GM06990 (cell line): Measurements from ENCODE around the gene STARD3.
A peak's percentile ranks its signal among the peaks of the same experiment; 100 is the strongest.

Experiments used
- DNase-seq: peaks from one replicate; pipeline ENCODE4 v3.0.0-alpha.2; 2011; ENCODE audit not compliant: insufficient read length; ENCODE audit errors: extremely low read depth
- H3K27me3 ChIP-seq: replicated peaks from 2 replicates; pipeline ENCODE4 v1.6.0; 2011; ENCODE audit warnings: low read length; ENCODE audit not compliant: control insufficient read depth, insufficient read depth
- H3K36me3 ChIP-seq: 2 replicates; pipeline ENCODE4 v1.5.1; 2011; ENCODE audit warnings: low read length; ENCODE audit not compliant: control insufficient read depth, insufficient read depth
- H3K4me3 ChIP-seq: replicated peaks from 2 replicates; pipeline ENCODE4 v1.5.1; 2011; ENCODE audit warnings: low read depth, mild to moderate bottlenecking, control low read depth, low read length
- TF ChIP-seq, protein P1 (sequence below): IDR thresholded peaks from 2 replicates; pipeline ENCODE4 v1.5.1; 2011; ENCODE audit warnings: low read length, control low read depth, mild to moderate bottlenecking, inconsistent platforms; ENCODE audit not compliant: insufficient read depth, poor library complexity, severe bottlenecking

Gene STARD3

DNA sequence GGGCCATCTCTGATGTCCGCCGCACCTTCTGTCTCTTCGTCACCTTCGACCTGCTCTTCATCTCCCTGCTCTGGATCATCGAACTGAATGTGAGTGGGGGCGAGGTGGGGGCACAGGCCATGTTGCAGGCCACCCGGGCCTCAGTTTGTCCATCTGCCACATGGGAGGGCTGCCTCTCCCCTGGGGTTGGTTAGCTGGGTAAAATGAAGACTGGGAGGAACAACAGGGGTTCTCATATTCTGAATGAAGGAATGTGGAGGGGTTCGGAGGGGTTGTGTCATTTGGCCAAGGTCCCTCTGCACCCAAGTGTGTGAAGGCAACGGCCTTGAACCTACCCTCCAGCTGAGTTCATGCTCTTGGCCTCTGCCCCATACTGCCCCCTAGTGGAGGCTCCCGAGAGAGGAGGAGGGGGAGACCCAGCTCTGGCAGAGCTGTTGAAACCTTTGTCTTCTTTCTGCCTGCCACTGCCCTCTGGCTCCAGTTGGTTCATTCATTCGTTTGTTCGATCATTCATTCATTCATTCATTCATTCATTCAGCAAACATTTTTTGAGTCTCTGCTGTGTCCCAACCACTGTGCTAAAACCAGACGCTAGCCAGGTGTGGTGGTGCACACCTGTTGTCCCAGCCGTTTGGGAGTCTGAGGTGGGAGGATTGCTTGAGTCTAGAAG is 16.9 kb downstream of the STARD3 start:
- TF ChIP-seq, protein P1, sequence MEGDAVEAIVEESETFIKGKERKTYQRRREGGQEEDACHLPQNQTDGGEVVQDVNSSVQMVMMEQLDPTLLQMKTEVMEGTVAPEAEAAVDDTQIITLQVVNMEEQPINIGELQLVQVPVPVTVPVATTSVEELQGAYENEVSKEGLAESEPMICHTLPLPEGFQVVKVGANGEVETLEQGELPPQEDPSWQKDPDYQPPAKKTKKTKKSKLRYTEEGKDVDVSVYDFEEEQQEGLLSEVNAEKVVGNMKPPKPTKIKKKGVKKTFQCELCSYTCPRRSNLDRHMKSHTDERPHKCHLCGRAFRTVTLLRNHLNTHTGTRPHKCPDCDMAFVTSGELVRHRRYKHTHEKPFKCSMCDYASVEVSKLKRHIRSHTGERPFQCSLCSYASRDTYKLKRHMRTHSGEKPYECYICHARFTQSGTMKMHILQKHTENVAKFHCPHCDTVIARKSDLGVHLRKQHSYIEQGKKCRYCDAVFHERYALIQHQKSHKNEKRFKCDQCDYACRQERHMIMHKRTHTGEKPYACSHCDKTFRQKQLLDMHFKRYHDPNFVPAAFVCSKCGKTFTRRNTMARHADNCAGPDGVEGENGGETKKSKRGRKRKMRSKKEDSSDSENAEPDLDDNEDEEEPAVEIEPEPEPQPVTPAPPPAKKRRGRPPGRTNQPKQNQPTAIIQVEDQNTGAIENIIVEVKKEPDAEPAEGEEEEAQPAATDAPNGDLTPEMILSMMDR = peak; percentile 97
- DNase-seq = no peak
- peaks cover 17% of the 10 kb centered on the region for H3K36me3 ChIP-seq
- no peaks in the 10 kb centered on the region for H3K27me3 ChIP-seq
- no peak overlapping the region for H3K4me3 ChIP-seq

DNA sequence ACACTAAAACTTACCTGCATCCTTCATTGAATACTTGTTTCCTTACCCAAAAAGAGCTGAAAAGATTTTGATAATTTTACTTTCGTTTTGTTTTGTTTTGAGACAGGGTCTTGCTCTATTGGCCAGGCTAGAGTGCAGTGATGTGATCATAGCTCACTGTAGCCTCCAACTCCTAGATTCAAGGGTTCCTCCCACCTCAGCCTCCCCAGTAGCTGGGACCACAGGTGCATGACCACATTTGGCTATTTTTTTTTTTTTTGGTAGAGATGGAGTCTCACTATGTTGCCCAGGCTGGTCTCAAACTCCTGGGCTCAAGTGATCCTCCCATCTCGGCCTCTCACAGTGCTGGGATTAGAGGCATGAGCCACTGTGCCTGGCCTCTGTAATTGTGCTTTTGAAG is 18.2 kb downstream of the STARD3 start:
- no peaks in the 10 kb centered on the region for H3K27me3 ChIP-seq
- no peak overlapping the region for H3K4me3 ChIP-seq
- H3K36me3 ChIP-seq = peaks cover 20% of the 10 kb centered on the region
- TF ChIP-seq, protein P1 = no peak
- DNase-seq = no peak

DNA sequence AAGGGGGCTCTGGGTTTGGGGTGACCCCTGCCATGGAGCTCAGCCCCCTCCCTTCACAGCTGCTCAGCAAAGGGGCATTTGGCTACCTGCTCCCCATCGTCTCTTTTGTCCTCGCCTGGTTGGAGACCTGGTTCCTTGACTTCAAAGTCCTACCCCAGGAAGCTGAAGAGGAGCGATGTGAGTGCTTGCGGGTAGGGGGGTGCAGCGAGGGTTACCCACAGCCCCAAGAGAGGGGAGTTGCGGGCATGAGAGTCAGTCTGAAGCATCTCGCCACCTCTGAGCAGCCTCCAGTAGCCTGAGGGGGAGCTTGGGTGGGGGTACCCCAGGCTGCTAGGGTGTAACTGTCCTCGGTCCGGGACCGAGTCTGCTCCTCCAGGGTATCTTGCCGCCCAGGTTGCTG is 21.4 kb downstream of the STARD3 start:
- DNase-seq = no peak
- H3K4me3 ChIP-seq = no peak overlapping the region
- H3K36me3 ChIP-seq = peaks cover 42% of the 10 kb centered on the region
- TF ChIP-seq, protein P1 = no peak
- H3K27me3 ChIP-seq = no peaks in the 10 kb centered on the region

DNA sequence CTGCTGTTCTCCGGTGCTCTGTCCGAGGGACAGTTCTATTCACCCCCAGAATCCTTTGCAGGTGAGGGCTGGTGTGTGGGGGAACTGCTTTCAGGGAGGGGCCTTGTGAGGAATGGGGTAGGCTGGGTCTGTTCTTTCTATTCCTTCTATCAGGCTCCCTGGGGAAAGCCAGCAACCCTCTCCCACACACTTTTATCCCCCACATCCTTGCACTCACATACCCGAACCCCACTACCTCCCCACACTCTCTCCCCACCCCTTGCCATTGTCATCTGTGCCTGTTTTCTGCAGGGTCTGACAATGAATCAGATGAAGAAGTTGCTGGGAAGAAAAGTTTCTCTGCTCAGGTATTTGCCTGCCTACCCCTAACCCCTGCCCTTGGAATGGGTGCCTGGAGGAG is 21.8 kb downstream of the STARD3 start:
- Histone ChIP-seq H3K4me3 (no peak overlapping the region), H3K27me3 (no peaks in the 10 kb centered on the region), H3K36me3 (peaks cover 42% of the 10 kb centered on the region)
- TF ChIP-seq, protein P1 = no peak
- DNase-seq = no peak

DNA sequence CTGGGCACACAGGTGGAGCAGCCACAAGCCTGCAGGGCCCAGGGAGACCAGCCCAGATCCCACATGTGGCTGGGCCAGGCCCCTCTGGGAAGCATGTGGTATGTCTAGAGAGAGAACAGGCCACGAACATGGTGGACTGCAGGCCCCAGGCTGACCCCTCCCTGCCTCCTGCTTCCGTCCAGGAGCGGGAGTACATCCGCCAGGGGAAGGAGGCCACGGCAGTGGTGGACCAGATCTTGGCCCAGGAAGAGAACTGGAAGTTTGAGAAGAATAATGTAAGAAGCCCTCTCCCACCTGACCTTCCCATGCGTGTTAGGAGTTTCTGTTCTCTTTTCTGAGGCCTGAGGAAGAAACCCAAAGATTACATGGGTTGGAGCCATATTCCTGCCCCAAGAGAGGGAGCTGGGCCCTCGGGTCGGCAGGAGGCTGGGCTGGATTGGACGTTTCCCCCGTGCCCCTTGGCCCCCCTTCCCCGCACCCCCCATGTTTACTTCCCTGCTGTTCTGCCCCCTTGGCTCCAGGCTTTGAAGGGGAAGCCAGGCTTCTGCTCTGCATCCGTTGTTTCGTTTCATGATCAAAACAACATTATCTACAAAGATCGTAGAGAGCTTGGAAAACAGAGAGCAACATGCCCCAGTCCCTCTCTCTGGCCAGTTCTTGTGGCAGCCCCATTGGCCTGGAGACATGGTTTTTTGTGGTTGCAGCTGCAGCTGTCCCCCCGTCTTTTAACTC is 22.5 kb downstream of the STARD3 start:
- H3K36me3 ChIP-seq = peaks cover 42% of the 10 kb centered on the region
- DNase-seq = no peak
- TF ChIP-seq, protein P1 = no peak
- no peak overlapping the region for H3K4me3 ChIP-seq
- no peaks in the 10 kb centered on the region for H3K27me3 ChIP-seq
